Measurements from ENCODE around the gene DCTD.
A peak's percentile ranks its signal among the peaks of the same experiment; 100 is the strongest.

Gene DCTD

DNA sequence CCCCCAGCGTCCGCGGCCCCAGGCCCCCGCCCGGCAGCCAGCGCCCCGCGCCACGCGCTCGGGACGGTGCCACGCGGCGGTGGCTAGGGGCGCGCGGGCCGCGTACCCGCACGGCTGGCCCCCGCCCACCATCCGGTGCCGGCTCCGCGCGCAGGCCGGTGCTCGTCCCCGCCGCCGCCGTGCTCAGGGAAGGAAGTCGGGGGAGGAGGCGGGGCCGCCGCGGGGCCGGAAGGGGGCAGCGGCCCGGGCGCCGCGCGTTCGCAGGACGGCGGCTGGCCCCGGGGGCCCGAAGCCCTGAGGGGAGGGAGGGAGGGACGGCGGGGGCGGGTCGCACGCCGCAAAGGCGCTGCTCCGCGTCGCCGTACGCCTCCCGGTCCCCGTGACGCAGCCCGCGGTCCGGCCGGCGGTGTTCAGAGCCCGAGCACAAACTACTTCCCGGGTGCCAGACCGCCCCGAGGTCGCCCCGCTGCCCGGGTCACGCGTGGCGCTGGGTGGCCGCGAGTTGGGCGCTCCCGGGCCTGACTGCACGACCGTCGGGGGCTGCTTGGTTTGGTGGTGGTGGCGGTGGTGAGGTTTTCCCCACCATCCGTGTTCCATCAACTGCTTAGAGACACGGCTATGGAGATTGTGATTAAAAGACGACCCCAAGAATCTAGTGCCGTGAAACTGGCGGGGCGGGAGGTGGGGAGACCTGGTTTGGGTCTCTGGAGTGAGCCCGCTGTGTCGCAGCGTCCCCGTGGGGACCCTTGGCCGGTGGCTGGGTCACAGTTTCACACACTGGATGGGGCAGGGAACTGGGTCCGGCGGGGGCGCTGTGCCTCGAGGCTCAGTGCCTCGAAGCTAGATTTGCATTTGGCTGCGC, at the start of gene DCTD:
TSS of gene DCTD (minus strand) at position 205 of the 862 bp plus-strand sequence. CDS start 1,818 bp downstream, outside the sequence.
- TF ChIP-seq ZFX (IDR thresholded peaks at IDR 0.05): peak; percentile 66
- TF ChIP-seq, protein P1, sequence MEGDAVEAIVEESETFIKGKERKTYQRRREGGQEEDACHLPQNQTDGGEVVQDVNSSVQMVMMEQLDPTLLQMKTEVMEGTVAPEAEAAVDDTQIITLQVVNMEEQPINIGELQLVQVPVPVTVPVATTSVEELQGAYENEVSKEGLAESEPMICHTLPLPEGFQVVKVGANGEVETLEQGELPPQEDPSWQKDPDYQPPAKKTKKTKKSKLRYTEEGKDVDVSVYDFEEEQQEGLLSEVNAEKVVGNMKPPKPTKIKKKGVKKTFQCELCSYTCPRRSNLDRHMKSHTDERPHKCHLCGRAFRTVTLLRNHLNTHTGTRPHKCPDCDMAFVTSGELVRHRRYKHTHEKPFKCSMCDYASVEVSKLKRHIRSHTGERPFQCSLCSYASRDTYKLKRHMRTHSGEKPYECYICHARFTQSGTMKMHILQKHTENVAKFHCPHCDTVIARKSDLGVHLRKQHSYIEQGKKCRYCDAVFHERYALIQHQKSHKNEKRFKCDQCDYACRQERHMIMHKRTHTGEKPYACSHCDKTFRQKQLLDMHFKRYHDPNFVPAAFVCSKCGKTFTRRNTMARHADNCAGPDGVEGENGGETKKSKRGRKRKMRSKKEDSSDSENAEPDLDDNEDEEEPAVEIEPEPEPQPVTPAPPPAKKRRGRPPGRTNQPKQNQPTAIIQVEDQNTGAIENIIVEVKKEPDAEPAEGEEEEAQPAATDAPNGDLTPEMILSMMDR (conservative IDR thresholded peaks at IDR 0.05): peak; percentile 58
- H3K27ac ChIP-seq: peak within 1 kb of the TSS; percentile 82

DNA sequence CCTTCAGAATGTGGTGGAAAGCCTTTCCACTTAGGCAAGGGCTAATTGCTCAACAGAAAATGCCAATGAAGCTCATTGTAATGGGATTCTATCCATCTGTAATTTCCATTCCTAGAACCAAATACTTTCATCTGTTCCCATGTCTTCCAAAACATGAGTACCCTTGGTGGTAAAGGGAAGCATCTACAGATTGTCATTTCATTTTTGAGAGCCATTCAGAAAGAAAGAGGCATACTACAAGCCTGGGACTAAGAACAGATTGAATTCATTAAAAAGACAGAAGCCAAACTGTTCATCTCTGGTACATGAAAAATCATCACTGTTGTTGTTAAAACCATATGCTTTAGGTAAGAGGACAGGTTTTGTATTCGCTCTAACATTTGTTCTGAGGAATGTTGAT, 43.6 kb upstream of the DCTD start:
- H3K27ac ChIP-seq: no peak overlapping the region
- TF ChIP-seq, protein P1 (conservative IDR thresholded peaks at IDR 0.05): no peak
- TF ChIP-seq ZFX (IDR thresholded peaks at IDR 0.05): no peak

DNA sequence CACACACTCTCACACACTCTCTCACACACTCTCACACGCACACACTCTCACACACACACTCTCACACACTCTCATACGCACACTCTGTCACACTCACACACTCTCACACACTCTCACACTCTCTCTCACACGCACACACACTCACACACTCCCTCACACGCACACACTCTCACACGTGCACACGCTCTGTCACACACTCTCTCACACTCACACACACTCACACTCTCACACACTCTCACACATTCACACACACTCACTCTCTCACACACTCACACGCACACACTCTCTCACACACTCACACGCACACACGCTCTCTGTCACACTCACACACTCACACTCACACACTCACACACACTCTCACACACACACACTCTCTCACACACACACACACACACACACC, 43.0 kb upstream of the DCTD start:
- no peak overlapping the region for H3K27ac ChIP-seq
- TF ChIP-seq ZFX (IDR thresholded peaks at IDR 0.05): no peak
- TF ChIP-seq, protein P1 (conservative IDR thresholded peaks at IDR 0.05): no peak

DNA sequence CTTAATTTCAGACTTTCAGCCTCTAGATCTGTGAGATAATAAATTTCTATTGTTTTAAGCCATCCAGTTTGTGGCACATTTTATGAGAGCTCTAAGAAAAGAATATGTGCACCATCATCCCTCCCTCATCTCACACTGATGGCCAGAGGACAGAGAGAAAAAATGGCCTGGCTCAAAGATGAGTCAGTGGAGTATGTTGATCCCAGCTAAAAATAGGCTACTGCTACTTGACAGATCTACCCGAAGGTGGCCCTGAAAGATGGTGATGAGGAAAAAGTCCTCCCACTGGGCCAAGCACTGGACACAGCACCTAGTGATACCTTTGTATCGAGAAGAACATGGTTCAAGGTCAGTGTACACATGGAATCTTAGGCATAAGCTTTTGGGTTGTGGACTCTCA, 38.2 kb upstream of the DCTD start:
- TF ChIP-seq, protein P1 (conservative IDR thresholded peaks at IDR 0.05): no peak
- TF ChIP-seq ZFX (IDR thresholded peaks at IDR 0.05): no peak
- no peak overlapping the region for H3K27ac ChIP-seq

DNA sequence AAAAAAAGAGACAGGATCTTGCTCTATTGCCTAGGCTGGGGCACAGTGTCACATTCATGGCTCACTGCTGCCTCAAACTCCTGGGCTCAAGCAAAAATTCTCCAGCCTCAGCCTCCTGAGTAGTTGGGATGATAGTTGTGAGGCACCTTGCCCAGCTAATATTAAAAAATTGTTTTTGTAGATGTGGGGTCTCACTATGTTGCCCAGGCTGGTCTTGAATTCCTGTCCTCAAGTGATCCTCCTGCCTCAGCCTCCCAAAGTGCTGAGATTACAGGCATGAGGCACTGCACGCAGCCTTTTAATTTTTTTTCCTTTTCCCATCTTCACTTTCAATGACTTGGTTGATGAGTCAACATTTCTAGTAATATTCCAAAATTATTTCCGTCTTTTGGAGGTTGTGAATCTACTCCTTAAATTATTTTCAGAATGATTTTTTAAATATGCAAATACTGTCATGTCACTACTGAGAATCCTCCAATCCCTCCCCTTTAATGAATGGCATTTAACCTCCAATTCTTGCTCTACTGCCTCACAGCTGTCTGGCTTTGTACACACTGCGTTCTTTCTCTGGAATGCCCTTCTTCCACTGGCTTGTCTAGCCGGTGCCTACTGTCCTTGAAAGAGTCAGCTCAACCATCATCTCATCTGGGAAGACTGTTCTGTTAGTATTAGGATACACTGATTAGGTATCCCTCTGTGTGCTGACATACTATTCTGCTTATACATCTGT, 27.5 kb upstream of the DCTD start:
- H3K27ac ChIP-seq: no peak overlapping the region
- no peak for TF ChIP-seq ZFX (IDR thresholded peaks at IDR 0.05)
- TF ChIP-seq, protein P1 (conservative IDR thresholded peaks at IDR 0.05): no peak

DNA sequence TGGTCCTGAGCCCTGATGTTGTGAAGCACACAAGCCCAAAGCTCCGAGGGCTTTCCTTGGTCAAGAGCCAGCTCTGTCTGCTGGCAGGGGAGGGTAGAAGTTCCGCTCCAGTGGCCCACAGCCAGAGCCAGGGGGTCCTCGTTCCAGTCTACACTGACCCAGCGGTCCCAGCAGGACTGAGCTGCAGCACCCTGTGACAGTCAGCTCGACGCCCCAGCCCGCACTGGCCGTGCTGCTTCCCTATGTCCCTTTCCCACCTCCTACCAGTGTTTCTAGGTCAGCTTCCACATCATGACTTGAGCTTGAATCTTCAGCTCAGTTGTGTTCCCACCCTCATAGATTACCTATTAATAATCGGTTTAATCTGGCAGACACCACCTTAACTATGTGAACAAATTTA, 22.5 kb upstream of the DCTD start:
- no peak overlapping the region for H3K27ac ChIP-seq
- TF ChIP-seq, protein P1 (conservative IDR thresholded peaks at IDR 0.05): no peak
- no peak for TF ChIP-seq ZFX (IDR thresholded peaks at IDR 0.05)

DNA sequence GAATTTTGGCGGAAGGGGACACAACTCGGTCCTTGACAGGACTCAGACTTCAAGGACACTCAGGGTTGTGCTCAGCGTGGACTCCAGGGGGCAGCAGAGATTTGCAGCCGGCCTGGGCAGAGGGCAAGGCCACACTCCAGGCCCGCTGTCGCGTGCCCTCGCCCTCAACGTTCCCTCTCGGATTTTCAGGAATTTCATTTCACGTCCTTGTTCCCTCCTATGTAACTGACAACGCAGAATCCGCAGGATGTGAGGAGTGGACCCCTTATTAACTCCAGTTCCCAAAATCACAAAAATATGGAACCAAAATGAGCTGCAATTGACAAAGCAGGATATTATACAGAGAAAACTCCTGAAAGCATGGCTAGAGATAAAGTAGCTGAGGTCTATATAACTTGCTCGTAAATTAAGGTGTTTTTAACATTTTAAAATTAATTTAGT, 21.0 kb upstream of the DCTD start:
- no peak for TF ChIP-seq ZFX (IDR thresholded peaks at IDR 0.05)
- TF ChIP-seq, protein P1 (conservative IDR thresholded peaks at IDR 0.05): peak; percentile 92
- no peak overlapping the region for H3K27ac ChIP-seq

Measured in C4-2B (cell line).